GM18907 (cell line): Measurements from ENCODE around the gene P3R3URF.
A peak's percentile ranks its signal among the peaks of the same experiment; 100 is the strongest.

Experiments used
- ATAC-seq: cut with Tn5 transposase; IDR thresholded peaks from one replicate; pipeline ENCODE4 v1.9.1; 2021; ENCODE audit warnings: mild to moderate bottlenecking, moderate library complexity; ENCODE audit not compliant: unreplicated experiment

P3R3URF gene

DNA sequence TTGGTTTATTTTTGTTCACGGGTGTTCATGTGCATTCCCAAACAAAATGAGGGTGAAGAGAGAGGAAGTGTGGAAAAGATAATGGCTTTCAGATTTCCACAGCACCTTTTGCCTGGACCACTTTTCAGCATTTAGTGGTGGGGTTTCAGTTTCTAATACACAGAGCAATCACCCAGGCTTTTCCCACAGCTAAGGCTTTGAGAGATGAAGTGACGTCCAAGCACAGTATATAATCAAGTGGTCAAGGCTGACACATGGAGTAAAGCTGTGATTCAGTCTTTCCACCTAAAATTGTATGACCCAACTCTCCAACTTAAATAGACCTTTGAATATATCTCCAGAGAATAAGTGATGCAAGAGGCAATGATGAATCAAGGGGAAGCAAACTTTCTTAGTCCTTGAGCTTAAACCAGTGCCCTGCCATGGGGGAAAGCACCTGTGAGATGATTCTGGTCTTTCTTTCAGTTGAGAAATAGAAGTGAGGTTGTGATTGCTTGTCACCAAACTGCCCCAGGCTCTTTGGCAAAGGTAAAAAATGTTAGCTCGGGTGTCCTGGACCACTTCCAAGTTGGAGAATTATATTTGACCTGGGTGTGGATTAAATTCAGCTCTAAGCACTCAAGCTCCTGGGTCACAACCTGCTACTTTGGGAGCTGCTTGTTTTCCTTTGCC, 41.5 kb downstream of the P3R3URF start:
- no peak for ATAC-seq

DNA sequence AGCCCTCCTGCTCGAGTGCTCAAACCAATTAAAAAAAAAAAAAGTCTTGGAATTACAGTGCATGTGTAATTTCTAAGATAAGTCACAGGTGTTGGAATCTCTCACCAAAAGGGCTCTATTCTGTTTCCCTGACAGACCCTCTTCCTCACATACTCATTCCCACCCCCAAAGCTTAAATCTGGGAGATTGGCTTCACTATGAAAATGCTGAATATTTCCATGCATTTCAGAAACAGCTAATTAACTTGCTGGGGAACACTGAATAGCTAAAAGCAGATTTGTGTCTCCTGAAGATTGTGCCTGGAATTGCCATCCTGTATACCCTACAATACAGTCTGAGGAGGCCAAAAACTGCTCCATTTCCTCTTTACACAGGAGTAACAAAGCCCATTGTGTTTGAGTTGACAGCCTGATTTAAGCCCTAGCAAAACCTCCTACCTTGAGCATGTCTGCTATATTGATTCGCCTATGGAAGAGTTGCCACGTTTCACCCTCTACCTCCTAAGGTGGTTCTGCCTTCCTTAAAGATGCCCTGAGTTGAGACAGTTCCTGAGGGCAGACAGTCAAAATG, 42.4 kb downstream of the P3R3URF start:
- no peak for ATAC-seq

DNA sequence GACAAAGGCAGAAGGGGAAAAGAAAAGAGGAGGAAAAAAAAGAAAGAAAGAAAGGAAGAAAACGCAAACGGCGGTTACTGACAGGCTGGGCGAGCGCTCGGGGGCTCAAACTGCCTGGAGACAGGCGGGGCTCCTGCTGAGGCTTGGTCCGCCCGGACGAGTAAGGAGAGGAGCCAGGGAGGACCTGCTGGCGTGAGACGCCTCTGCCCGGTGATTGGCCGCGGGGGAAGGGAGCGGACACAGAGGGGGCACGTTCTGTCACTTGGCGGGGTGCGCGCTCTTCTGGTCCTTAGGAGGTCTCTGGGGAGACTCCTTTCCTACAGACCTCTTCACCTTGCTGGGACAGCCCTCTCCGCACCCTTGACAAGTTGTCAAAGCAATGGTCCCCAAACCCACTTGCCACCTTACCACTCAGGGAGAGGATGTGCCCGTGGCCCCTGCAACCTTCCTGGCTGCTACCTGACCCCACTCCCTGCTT, 43.1 kb downstream of the P3R3URF start:
- ATAC-seq: peak; percentile 59

DNA sequence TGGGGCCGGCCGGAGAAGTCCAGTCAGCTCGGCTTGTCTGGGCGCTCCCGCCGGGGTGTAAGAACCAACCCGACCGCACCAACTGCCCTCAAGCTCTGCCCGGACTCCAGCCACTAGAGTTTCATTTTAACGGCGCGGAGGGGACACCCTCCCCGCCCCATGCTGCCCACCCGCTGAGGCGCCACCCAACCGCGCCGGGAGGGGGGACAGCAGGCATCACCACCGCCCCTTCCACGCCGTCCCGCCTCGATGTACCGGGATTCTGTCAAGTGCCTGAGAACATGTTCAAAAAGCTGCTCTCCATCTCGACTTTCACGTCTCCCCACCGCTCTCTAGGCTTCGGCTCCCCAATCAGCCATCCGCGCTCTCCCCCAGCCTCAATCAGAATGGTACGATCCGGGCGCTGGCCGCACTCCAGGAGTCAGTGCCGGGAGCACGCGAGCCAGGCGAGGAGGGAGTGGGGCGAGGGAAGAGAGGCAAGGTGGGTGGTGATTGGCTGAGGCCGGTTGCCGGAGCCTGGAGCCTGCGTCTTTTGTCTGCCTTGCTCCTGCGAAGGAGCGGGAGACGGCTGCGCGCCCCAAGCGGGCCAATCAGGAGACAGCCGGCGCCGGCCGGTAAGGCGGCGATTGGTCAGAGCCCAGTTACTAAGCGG, 43.6 kb downstream of the P3R3URF start, which contains the start of gene PIK3R3:
TSS of gene PIK3R3 (minus strand) at position 101 of the 652 bp plus-strand sequence. CDS start 677 bp downstream, outside the sequence.
- ATAC-seq: peak; percentile 89

DNA sequence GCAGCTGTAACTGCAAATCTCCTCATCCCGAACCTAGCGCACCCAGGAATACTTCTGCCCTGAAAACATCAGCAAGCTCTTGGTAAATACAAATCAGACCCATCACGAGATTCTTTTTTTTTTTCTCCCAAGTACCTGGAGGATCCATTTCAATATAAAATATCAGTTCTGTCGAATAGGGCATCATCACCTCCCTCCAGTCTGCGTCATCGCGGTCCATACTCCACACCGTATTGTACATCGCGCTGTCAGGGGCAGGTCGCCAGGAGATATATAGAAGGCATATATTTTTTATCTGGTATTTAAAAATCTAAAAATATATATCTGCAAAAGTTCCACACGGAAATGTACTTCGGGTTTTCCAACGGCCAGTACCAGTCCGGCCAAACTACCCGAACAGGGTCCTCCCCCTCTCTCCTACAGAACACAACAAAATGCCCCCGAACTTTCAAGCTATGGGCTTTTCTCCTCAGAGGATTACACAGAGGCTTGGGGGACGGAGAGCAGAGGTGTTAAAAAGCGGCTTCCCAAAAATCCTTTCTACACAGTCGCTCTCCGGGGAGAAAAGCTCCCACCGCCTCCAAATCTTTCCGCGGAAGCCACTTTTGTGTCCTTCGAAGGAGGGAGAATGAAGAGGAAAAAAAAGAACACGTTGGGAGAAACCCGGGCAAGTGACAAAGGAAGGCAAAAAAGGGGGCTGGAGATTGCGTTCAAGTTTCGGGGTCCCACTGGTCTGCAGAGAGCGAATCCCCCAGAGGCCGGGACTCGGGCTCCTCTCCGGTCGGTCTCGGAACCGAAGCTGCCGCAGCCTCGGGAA, 44.4 kb downstream of the P3R3URF start:
- no peak for ATAC-seq

DNA sequence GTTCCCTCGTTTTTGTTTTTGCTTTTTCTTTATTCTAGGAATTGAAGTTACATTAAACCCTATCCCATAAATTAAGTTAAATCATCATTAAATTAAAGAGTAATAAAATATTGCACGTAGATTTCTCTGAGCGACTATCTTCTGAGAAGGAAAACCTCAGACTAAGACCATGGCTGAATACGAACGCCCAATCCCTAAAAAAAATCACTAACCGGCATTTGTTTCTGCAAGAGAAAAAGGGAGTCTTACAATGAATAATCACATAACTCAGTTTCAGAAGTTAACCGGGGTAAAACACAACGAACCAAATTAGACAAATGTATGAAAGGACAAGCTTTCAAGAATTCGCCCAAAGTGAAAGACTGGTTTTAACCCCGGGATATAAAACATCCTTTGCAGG, 45.2 kb downstream of the P3R3URF start:
- ATAC-seq: no peak

DNA sequence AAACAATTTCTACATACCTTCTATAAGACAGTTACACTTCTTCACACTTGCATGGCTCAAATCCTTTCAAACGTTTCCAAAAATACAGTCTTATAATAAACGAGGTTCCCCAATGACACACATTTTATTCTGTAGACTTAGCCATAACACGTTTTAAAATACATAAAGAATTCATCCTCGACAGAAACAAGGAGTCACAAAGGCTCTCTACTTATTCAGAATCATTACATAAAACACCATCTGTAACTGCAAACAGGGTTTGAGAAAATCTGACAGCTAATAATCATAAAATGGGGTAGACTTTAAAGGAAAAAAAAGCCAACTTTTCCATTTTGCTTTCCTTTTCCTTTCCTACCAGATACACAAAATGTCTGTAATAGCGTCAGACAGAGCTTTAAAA, 45.7 kb downstream of the P3R3URF start:
- ATAC-seq: no peak

DNA sequence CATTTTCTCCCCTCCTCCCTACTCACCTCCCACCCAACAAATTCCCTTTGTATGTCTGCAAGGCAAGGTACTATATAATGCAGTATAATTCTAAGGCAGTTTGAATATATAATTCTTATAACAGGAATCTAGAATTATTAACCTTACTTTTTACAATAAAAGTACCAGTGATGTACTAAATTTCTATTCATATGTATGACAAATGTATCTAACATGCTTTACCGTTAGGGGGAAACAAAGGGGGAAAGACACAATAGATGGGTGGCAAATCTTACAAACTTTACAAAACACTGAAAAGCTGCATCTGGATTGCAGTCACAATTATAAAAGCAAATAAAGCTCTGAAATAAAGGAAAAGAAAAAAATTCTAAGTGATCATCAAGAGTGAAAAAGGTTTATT, 46.2 kb downstream of the P3R3URF start:
- ATAC-seq: no peak

DNA sequence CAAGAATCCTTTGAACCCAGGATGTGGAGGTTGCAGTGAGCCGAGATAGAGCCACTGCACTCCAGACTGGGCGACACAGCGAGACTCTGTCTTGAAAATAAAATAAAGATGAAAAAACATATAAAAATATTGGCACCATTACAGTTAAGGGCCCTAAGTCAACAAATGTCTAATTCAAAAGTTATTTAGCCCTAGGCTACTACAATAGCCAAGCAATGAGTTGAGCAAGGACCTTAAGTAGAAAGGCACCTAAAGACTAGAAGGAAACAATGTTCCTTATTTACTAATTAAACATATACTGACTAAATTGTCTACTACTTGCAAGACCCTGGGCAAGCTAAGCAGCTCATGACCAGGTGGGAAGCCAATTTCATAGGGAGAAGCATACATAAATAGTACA, 47.9 kb downstream of the P3R3URF start:
- no peak for ATAC-seq
